Esophagus squamous epithelium (tissue), 5 donors: ENCODE measurements around the gene LIM2. TPM values are rescaled to one million over a fixed set of nuclear protein-coding genes. Genes with fewer than 3 reads are reported as not detected.

Experiments
- DNase-seq: peaks from one replicate; lab custom pipeline; 2025; lab: John Stamatoyannopoulos, UW
- H3K27ac ChIP-seq, 4 donors: fragments of 200-600 bp; sonication (generic); one replicate each; pipeline ENCODE4 v1.5.1; 2016 to 2019; ENCODE audit warnings: mild to moderate bottlenecking in 1 of 4
- H3K27me3 ChIP-seq, 4 donors: fragments of 200-600 bp; sonication (generic); 1 replicate in 3 of 4; 2 replicates in 1 of 4; pipeline versions ENCODE4 v1.5.1 to v1.6.0; 2017 to 2021; ENCODE audit warnings: antibody characterized with exemption in 1 of 4
- H3K36me3 ChIP-seq, 3 donors: fragments of 200-600 bp; sonication (generic); one replicate each; pipeline ENCODE4 v1.5.1; 2016 to 2019
- H3K4me1 ChIP-seq, 3 donors: fragments of 200-600 bp; sonication (generic); one replicate each; pipeline ENCODE4 v1.5.1; 2017 to 2019
- H3K4me3 ChIP-seq, 4 donors: fragments of 200-600 bp; sonication (generic); 1 replicate in 3 of 4; 2 replicates in 1 of 4; pipeline ENCODE4 v1.5.1; 2016 to 2019; ENCODE audit warnings: mild to moderate bottlenecking in 2 of 4, moderate library complexity in 1 of 4
- H3K9me3 ChIP-seq, 3 donors: fragments of 200-600 bp; sonication (generic); one replicate each; pipeline ENCODE4 v1.5.1; 2016 to 2019
- CTCF ChIP-seq, 6 experiments: fragments of 450-650 bp in 4 of 6; fragments of 200-600 bp in 2 of 6; sonication (generic) in 2 of 6; IDR thresholded peaks; one replicate each; pipeline ENCODE4 v1.5.1; 2016 to 2019; ENCODE audit warnings: antibody characterized with exemption in 6 of 6, mild to moderate bottlenecking in 4 of 6, moderate library complexity in 4 of 6
- POLR2A ChIP-seq, 4 donors: fragments of 450-650 bp; IDR thresholded peaks; one replicate each; pipeline ENCODE4 v1.6.1; 2017; ENCODE audit warnings: antibody characterized with exemption in 4 of 4, mild to moderate bottlenecking in 4 of 4, moderate library complexity in 3 of 4
- WGBS, 2 donors: methylation state at CpG; one replicate each; pipeline ENCODE4 v1.1.5; 2018; 5-methylcytosine and 5-hydroxymethylcytosine counted together
- intact Hi-C: fragments of 100-400 bp; cut with DNase I; formaldehyde crosslinking; loops from one replicate; pipeline ENCODE4 v1.15.0; 2022
- total RNA-seq, 4 donors: library from RNA; depleted of rRNA; stranded (reverse); fragments of >200 nt; gene quantifications; one replicate each; pipeline ENCODE4 v1.1.0, GENCODE V29; 2016
- donor health status: DM: yes; HTN: yes; CAD: no.

LIM2 gene
- total RNA-seq, 4 donors from 2014 or later = not detected

- H3K9me3 ChIP-seq = no peaks in the 10 kb centered on the region
- no peak overlapping the region for H3K4me3 ChIP-seq
- no peak overlapping the region for H3K27ac ChIP-seq
- H3K27me3 ChIP-seq = peaks cover 5 to 52% (median 15%) of the 10 kb centered on the region in 4 donors
- peaks cover 5 to 18% (median 9%) of the 10 kb centered on the region in 3 donors for H3K4me1 ChIP-seq
- WGBS, 2 donors = 58 to 78% methylated on average over 2 to 3 of the region's 3 CpGs
- peaks cover 0 to 63% (median 0%) of the 10 kb centered on the region in 3 donors for H3K36me3 ChIP-seq
- no peak for TF ChIP-seq POLR2A (IDR thresholded peaks at IDR 0.05)
- TF ChIP-seq CTCF (IDR thresholded peaks at IDR 0.05) = no peak
- DNase-seq = no peak
- intact Hi-C loops = loop anchor here (10.0 kb wide), 2 partner anchors 74 to 104 kb away; no protein-coding TSS in a partner anchor
Observed at GRCh38 chr19:51331193-51331592, 56.6 kb downstream of the LIM2 start.

GRCh38 chr19:51330366-51330765, 57.4 kb downstream of the LIM2 start:
- intact Hi-C loops = loop anchor here (10.0 kb wide), 2 partner anchors 74 to 104 kb away; no protein-coding TSS in a partner anchor
- H3K27me3 ChIP-seq = peaks cover 5 to 60% (median 15%) of the 10 kb centered on the region in 4 donors
- DNase-seq = no peak
- H3K9me3 ChIP-seq = no peaks in the 10 kb centered on the region
- H3K4me1 ChIP-seq = peaks cover 5 to 18% (median 9%) of the 10 kb centered on the region in 3 donors
- no peak for TF ChIP-seq POLR2A (IDR thresholded peaks at IDR 0.05)
- TF ChIP-seq CTCF (IDR thresholded peaks at IDR 0.05) = no peak
- no peak overlapping the region for H3K27ac ChIP-seq
- WGBS, 2 donors = 88 to 92% methylated on average over 4 of the region's 4 CpGs
- H3K4me3 ChIP-seq = no peak overlapping the region
- H3K36me3 ChIP-seq = peaks cover 0 to 55% (median 0%) of the 10 kb centered on the region in 3 donors

Other genes with a start within 250 kb of the LIM2 start
- 1 to 10 TPM in 1 of 4 donors, under 1 TPM in 2, not detected in 1; 0.13 to 3.8 (median 0.32) TPM for gene SIGLEC7, start 245.7 kb downstream of the LIM2 start, total RNA-seq
- 1 to 10 TPM in 1 of 4 donors, under 1 TPM in 3; 0.30 to 6.7 (median 0.58) TPM for gene CD33, start 162.9 kb downstream of the LIM2 start, total RNA-seq
- gene SIGLECL1, start 136.9 kb downstream of the LIM2 start, total RNA-seq = not detected
- not detected for gene IGLON5, start 76.3 kb downstream of the LIM2 start, total RNA-seq
- 100 to 1,000 TPM in 1 of 4 donors, 10 to 100 TPM in 3; 36.4 to 201 (median 50.6) TPM for gene VSIG10L, start 45.8 kb downstream of the LIM2 start, total RNA-seq
- gene ETFB, start 21.6 kb downstream of the LIM2 start, total RNA-seq = 100 to 1,000 TPM; 104 to 215 (median 157) TPM
- not detected for gene CLDND2, start 19.0 kb downstream of the LIM2 start, total RNA-seq
- gene NKG7, start 15.3 kb downstream of the LIM2 start, total RNA-seq = 1 to 10 TPM in 2 of 4 donors, under 1 TPM in 1, not detected in 1; 0.50 to 2.5 (median 2.2) TPM
- not detected for gene C19orf84, start 2.6 kb upstream of the LIM2 start, total RNA-seq
- 10 to 100 TPM in 1 of 4 donors, 1 to 10 TPM in 3; 2.0 to 17.0 (median 2.9) TPM for gene SIGLEC10, start 29.7 kb upstream of the LIM2 start, total RNA-seq
- gene SIGLEC8, start 70.5 kb upstream of the LIM2 start, total RNA-seq = 1 to 10 TPM in 2 of 4 donors, under 1 TPM in 2; 0.31 to 2.5 (median 0.94) TPM
- gene CEACAM18, start 90.6 kb upstream of the LIM2 start, total RNA-seq = not detected
- under 1 TPM in 2 of 4 donors, not detected in 2; 0.22 to 0.91 TPM for gene SIGLEC12, start 113.8 kb upstream of the LIM2 start, total RNA-seq
- gene SIGLEC6, start 143.7 kb upstream of the LIM2 start, total RNA-seq = 1 to 10 TPM in 1 of 4 donors, not detected in 3; 7.1 TPM
- 1 to 10 TPM; 2.5 to 5.7 (median 2.9) TPM for gene ZNF175, start 183.3 kb upstream of the LIM2 start, total RNA-seq
- gene SIGLEC5, start 242.4 kb upstream of the LIM2 start, total RNA-seq = under 1 TPM in 1 of 4 donors, not detected in 3; 0.94 TPM